Gastrocnemius medialis (tissue), 4 donors: Measurements from ENCODE around the gene SLC7A14. TPM values are rescaled to one million over a fixed set of nuclear protein-coding genes. Genes with fewer than 3 reads are reported as not detected.

ENCODE experiments used
- ATAC-seq, 2 donors: fragments of 150-250 bp; one replicate each; pipeline ENCODE4 v1.9.1; 2016
- DNase-seq, 2 donors: peaks; one replicate each; pipeline ENCODE4 v3.0.0-alpha.2; 2019
- H3K27ac ChIP-seq, 4 donors: fragments of 200-600 bp; sonication (generic); 1 replicate in 1 of 4; 2 replicates in 3 of 4; pipeline ENCODE4 v1.5.1; 2016 to 2018; ENCODE audit warnings: mild to moderate bottlenecking in 2 of 4, moderate library complexity in 1 of 4
- H3K27me3 ChIP-seq, 3 donors: fragments of 200-600 bp; sonication (generic) in 2 of 3; 1 replicate in 1 of 3; 2 replicates in 2 of 3; pipeline versions ENCODE4 v1.5.1 to v1.6.0; 2016 to 2019; ENCODE audit warnings: mild to moderate bottlenecking in 1 of 3, moderate library complexity in 1 of 3
- H3K36me3 ChIP-seq, 2 donors: fragments of 200-600 bp; sonication (generic) in 1 of 2; one replicate each; pipeline ENCODE4 v1.5.1; 2017 to 2018
- H3K4me1 ChIP-seq, 2 donors: fragments of 200-600 bp; sonication (generic) in 1 of 2; one replicate each; pipeline ENCODE4 v1.5.1; 2016 to 2017; ENCODE audit warnings: mild to moderate bottlenecking in 2 of 2
- H3K4me3 ChIP-seq, 4 donors: fragments of 200-600 bp; sonication (generic) in 3 of 4; 1 replicate in 1 of 4; 2 replicates in 3 of 4; pipeline ENCODE4 v1.5.1; 2016 to 2019; ENCODE audit warnings: mild to moderate bottlenecking in 2 of 4
- H3K9me3 ChIP-seq, 3 donors: fragments of 200-600 bp; sonication (generic) in 2 of 3; 1 replicate in 1 of 3; 2 replicates in 2 of 3; pipeline ENCODE4 v1.5.1; 2016 to 2019
- POLR2A ChIP-seq, 2 donors: fragments of 450-650 bp; IDR thresholded peaks; one replicate each; pipeline ENCODE4 v1.6.1; 2017; ENCODE audit warnings: antibody characterized with exemption in 2 of 2, mild to moderate bottlenecking in 2 of 2, moderate library complexity in 2 of 2
- in situ Hi-C, 4 donors: fragments of 200-750 bp; cut with MboI; loops; one replicate each; pipeline versions ENCODE4 v1.15.0 to v1.8.0; 2017; ENCODE audit warnings: low sequenced_read_pairs in 4 of 4
- intact Hi-C: fragments of 100-400 bp; cut with DNase I; formaldehyde crosslinking; loops from one replicate; pipeline ENCODE4 v1.15.1; 2023; ENCODE audit warnings: low total_unique reads
- total RNA-seq, 4 donors: library from RNA; depleted of rRNA; stranded (reverse); fragments of >200 nt; gene quantifications; one replicate each; pipeline versions ENCODE4 v1.1.0 to v1.2.3, GENCODE V29; 2016
- TF ChIP-seq, protein P1 (sequence below), 5 experiments: fragments of 450-650 bp in 3 of 5; fragments of 200-600 bp in 2 of 5; sonication (generic) in 2 of 5; IDR thresholded peaks in 4 of 5; conservative IDR thresholded peaks in 1 of 5; 1 replicate in 4 of 5; 2 replicates in 1 of 5; pipeline ENCODE4 v1.5.1; 2016 to 2019; ENCODE audit warnings: antibody characterized with exemption in 5 of 5, mild to moderate bottlenecking in 3 of 5, moderate library complexity in 3 of 5

Gene SLC7A14
- total RNA-seq, 4 donors from 2014 or later = 0.02 TPM; not detected in 3

- Histone ChIP-seq H3K27me3 (no peaks in the 10 kb centered on the region), H3K4me3 (no peak overlapping the region), H3K9me3 (no peaks in the 10 kb centered on the region), H3K4me1 (no peaks in the 10 kb centered on the region), H3K27ac (no peak overlapping the region), H3K36me3 (no peaks in the 10 kb centered on the region)
- DNase-seq (no peak), ATAC-seq (no peak)
- in situ Hi-C loops = no loop called here
- no peak for TF ChIP-seq POLR2A (IDR thresholded peaks at IDR 0.05)
- TF ChIP-seq, protein P1, sequence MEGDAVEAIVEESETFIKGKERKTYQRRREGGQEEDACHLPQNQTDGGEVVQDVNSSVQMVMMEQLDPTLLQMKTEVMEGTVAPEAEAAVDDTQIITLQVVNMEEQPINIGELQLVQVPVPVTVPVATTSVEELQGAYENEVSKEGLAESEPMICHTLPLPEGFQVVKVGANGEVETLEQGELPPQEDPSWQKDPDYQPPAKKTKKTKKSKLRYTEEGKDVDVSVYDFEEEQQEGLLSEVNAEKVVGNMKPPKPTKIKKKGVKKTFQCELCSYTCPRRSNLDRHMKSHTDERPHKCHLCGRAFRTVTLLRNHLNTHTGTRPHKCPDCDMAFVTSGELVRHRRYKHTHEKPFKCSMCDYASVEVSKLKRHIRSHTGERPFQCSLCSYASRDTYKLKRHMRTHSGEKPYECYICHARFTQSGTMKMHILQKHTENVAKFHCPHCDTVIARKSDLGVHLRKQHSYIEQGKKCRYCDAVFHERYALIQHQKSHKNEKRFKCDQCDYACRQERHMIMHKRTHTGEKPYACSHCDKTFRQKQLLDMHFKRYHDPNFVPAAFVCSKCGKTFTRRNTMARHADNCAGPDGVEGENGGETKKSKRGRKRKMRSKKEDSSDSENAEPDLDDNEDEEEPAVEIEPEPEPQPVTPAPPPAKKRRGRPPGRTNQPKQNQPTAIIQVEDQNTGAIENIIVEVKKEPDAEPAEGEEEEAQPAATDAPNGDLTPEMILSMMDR (IDR thresholded peaks at IDR 0.05 in 4 of 5, conservative IDR thresholded peaks at IDR 0.05 in 1 of 5) = no peak
- intact Hi-C loops = no loop called here
Observed at GRCh38 chr3:170432416-170432815, 153.5 kb downstream of the SLC7A14 start.

GRCh38 chr3:170431054-170431453 is 154.8 kb downstream of the SLC7A14 start:
- Histone ChIP-seq H3K27me3 (no peaks in the 10 kb centered on the region), H3K4me3 (no peak overlapping the region), H3K9me3 (no peaks in the 10 kb centered on the region), H3K4me1 (no peaks in the 10 kb centered on the region), H3K36me3 (no peaks in the 10 kb centered on the region), H3K27ac (no peak overlapping the region)
- DNase-seq (no peak), ATAC-seq (no peak)
- in situ Hi-C loops = no loop called here
- intact Hi-C loops = no loop called here
- no peak for TF ChIP-seq POLR2A (IDR thresholded peaks at IDR 0.05)
- TF ChIP-seq, protein P1 (IDR thresholded peaks at IDR 0.05 in 4 of 5, conservative IDR thresholded peaks at IDR 0.05 in 1 of 5) = no peak

- no peak overlapping the region for H3K4me3 ChIP-seq
- no peaks in the 10 kb centered on the region for H3K27me3 ChIP-seq
- DNase-seq (no peak), ATAC-seq (no peak)
- no peaks in the 10 kb centered on the region for H3K9me3 ChIP-seq
- no peaks in the 10 kb centered on the region for H3K4me1 ChIP-seq
- intact Hi-C loops = no loop called here
- H3K27ac ChIP-seq = no peak overlapping the region
- no peaks in the 10 kb centered on the region for H3K36me3 ChIP-seq
- in situ Hi-C loops = no loop called here
- TF ChIP-seq POLR2A (IDR thresholded peaks at IDR 0.05) = no peak
- TF ChIP-seq, protein P1 (IDR thresholded peaks at IDR 0.05 in 4 of 5, conservative IDR thresholded peaks at IDR 0.05 in 1 of 5) = no peak
Observed at GRCh38 chr3:170429050-170429449, 156.8 kb downstream of the SLC7A14 start.

GRCh38 chr3:170428095-170428494 is 157.8 kb downstream of the SLC7A14 start:
- intact Hi-C loops = no loop called here
- ATAC-seq = no peak
- in situ Hi-C loops = no loop called here

GRCh38 chr3:170426240-170426797 is 159.6 kb downstream of the SLC7A14 start:
- DNase-seq (no peak), ATAC-seq (no peak)
- no peak for TF ChIP-seq POLR2A (IDR thresholded peaks at IDR 0.05)
- TF ChIP-seq, protein P1 (IDR thresholded peaks at IDR 0.05 in 4 of 5, conservative IDR thresholded peaks at IDR 0.05 in 1 of 5) = no peak
- Histone ChIP-seq H3K36me3 (no peaks in the 10 kb centered on the region), H3K9me3 (no peaks in the 10 kb centered on the region), H3K27me3 (no peaks in the 10 kb centered on the region), H3K4me3 (no peak overlapping the region), H3K27ac (no peak overlapping the region), H3K4me1 (no peaks in the 10 kb centered on the region)
- intact Hi-C loops = no loop called here
- in situ Hi-C loops = no loop called here

More at GRCh38 chr3:170428095-170428494, 157.8 kb downstream of the SLC7A14 start:
- Histone ChIP-seq H3K9me3 (no peaks in the 10 kb centered on the region), H3K27ac (no peak overlapping the region), H3K4me3 (no peak overlapping the region), H3K36me3 (no peaks in the 10 kb centered on the region), H3K4me1 (no peaks in the 10 kb centered on the region), H3K27me3 (no peaks in the 10 kb centered on the region)
- no peak for TF ChIP-seq POLR2A (IDR thresholded peaks at IDR 0.05)
- no peak for DNase-seq
